GOT3 (cell line): Measurements from ENCODE around the gene EFNA2.
A peak's percentile ranks its signal among the peaks of the same experiment; 100 is the strongest.

Source experiments
- DNase-seq: peaks from one replicate; lab custom pipeline; 2025; ENCODE audit warnings: mixed read lengths; lab: John Stamatoyannopoulos, UW

Gene EFNA2

DNA sequence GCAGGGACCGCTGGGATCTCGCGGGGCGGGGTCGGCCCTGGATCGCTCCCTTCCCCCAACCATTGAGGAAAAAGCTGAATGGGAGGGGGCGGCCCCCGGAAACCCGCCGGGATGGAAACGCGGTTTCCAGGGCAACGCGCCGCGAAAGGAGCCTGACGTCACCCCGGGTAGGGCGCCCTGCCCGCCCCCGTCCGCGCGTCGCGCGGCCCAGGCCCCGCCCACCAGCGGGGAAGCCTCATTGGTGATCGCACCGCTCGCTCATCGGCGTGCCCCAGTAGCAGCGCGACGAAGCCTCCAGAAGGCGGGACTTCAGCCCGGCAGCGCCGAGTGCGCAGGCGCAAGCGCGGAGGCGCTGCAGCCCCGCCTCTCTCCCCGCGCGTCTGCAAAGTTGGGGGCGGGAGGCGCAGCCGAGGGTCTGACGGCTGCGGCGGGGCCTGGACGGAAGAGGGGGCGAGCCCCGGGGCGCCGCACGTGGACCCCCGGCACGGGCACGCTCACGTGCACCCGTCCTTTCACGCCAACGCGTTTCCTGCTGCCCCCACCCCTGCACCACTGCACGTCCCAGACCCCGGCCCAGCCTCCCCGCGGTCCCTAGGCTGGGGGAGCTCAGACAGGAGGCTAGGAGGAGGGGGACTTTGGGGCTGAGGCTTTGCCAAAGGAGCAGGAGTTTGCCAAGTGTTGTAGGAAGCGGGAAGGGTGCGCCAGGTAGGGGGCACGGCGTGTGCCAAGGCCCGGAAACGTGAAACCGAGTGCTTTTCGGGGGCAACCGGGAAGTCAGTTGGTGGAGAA, 24.7 kb upstream of the EFNA2 start:
- peak; percentile 89 for DNase-seq

GRCh38 chr19:1261538-1261797, 24.2 kb upstream of the EFNA2 start:
- DNase-seq: no peak

GRCh38 chr19:1261798-1262622, 23.7 kb upstream of the EFNA2 start:
- no peak for DNase-seq

DNA sequence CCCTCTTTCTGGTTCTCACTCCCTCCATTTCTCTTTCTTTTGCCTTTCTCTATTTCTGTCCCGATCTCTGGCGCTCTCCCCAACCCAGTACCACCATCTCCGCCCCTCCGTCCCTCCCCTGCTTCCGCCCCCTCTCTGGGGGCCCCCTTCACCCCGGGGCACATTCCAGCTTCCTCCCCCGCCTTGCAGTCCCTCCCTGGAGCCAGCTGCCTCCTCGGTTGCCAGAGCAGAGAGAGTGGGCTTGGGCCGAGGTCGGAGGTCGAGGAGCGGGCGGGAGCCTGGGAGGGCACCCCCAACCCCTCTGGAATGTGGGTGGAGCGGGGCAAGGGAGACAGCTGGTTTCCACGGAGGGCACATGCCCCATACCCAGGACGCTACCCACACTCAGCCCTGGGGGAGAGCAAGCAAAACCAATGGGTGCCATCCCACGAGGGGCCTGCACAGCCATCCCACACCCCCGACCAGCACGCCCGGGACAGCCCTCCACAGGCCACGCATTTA, 23.0 kb upstream of the EFNA2 start:
- no peak for DNase-seq

DNA sequence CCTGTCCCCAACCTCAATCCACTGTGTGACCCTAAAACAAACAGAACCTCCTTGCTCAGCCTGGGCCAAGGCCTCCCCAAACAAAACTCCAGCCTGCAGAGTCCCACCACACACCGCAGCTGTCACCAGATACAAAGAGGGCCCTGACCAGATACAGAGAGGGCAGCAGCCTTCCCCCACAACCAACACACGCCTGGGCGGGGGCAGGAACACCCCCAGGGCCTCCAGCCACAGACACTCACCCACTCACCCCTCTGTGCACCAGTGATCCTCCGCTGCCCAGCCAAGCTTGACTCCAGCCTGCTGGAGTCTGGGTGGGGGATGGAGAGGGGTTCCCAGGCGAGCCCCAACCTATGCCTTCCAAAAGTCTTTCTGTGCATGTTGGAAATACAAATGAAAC, 22.5 kb upstream of the EFNA2 start:
- no peak for DNase-seq

GRCh38 chr19:1264801-1265614, 20.7 kb upstream of the EFNA2 start:
- peak; percentile 91 for DNase-seq

- DNase-seq: peak; percentile 91
Observed at GRCh38 chr19:1265615-1266128, 20.0 kb upstream of the EFNA2 start.

DNA sequence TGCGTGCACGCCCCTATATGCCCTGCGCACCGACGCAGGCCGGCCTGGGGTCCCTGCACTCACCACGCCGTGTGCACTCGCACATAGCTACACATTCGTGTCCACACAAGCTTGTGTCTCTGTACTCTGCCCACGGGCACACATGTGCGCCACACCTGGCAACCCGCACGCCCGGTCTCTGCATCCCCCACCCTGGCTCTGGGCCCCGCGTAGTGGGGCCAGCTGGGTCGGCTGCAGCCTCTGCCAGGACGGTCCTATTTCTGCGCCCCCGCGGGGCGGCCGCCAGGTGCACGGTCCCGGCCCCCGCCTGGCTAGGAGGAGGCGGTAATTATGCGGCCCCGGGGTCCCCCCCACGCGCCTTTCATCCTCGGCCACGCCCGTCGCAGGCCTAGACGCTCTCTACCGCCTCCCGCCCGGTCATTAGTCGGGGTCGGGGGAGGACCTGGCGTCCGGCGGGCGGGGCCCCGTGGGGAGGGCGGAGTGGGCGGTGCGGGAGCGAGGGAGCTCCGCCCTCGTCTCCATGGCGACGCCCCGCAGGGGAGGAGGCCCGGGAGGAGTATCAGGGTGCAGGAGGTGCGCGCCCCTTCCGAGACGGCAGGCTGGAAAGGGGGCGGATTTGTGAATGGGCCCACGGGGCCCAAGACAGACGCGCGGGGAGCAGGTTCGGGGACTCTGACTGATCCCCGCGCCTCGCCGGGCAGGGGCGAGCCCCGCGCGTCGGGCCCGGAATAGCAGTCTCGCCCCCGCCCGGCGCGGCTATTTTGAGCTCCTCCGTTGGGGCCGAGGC, 19.4 kb upstream of the EFNA2 start:
- DNase-seq: peak; percentile 68

DNA sequence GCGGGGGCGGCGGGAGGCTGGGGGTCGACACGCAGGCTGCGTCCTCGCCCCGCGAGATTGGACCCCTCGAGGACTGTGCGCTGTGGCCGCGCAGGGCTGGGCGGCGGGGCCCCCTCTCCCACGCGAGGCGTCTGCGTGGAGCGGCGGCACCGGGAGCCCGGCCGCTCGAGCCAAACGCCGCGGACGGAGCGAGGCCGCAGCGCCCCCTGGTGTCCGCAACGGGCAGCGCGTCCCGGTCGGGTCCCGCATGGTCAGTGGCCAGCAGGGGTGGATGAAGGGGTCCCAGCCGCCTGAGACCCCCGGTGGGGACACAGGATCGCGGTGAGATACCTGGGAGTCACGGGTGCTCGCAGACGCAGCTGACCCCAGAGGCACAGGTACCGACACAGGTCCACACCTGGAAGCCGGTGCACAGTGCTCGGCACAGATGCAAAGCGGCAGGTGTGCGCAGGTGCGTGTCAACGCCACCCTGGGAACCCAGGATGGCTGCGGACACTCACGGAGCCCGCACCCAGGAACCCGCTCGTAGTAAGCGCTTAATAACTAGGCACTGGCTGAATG, 18.7 kb upstream of the EFNA2 start:
- DNase-seq: peak; percentile 66

DNA sequence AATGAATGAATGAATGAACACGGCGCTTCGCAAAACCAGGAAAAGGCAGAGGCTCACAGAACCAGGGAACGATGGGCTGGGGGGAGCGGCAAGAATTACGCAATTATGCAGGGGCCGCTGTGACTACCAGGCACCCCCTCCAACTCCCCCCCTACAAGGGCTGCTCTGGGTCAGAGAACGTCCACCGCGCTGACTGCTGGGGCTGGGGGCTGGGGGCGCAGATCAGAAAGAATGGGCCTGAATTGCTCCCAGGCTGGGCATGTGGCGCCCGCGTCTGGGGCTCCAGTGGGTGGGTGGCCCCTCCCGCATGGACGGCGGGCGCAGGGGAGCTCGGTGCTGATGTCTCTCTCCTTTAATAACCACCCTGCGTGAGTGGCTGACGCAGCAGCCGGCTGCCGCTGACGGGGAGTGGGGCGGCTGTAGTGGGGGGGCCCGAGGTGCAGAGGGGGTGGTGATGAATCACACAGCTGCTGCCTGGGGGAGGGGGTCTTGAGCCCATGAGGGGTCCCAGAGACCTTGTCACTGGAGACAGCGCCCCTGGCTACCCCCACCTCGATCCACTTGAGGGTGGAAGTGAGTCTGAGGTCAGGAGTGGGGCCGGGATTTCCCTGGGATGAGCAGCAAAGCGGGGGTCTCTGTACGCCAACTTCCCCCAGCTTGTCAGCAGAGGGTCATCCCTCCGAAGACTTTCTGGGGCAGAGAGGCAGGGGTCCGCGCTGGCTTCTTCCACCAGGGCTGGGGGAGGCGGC, 18.0 kb upstream of the EFNA2 start:
- no peak for DNase-seq

- no peak for DNase-seq
Observed at GRCh38 chr19:1268226-1269064, 17.2 kb upstream of the EFNA2 start.

GRCh38 chr19:1269065-1269477, 16.6 kb upstream of the EFNA2 start, which contains the start of gene CIRBP:
Gene CIRBP, plus strand, starts transcription at chr19:1269332. Its CDS starts 1,602 bp downstream, at chr19:1270934.
- DNase-seq: peak; percentile 97

DNA sequence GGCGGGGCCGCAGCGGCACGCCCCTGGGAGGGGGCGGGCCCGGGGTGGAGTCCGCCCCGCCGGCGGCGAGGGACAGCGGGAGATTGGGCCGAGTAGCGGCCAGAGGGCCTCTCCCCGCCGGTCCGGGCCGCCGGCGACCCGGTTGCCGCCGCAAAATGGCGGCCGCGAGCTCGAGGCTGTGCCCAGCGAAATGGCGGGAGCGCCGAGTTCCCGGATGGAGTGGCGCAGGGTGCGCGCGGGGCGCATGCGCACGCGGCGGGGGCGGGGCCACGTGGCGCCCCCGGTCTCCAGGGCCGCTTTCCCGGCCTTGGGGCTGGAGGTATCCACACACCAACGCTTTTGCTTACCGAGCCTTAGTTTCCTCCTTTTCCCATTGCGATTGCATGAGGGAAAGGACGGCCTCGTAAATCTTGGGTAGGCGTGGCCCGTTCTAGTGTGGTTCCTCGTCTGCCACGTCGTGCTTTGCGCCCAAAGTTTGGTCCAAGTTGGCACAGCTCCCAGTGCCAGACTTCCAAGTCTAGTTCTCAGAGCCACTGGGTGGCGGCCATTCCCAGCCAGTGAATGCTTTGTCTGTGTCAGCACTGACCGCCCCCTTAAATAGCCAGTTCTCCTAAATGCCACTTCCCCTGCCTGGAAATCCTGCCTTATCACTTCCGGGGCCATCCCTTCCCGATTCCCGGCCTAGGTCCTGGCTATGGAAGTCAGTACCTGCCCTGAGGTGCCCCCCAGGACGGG, 16.0 kb upstream of the EFNA2 start:
- peak; percentile 86 for DNase-seq

- no peak for DNase-seq
Observed at GRCh38 chr19:1270213-1270853, 15.3 kb upstream of the EFNA2 start.

GRCh38 chr19:1270854-1271527, 14.7 kb upstream of the EFNA2 start:
- no peak for DNase-seq

DNA sequence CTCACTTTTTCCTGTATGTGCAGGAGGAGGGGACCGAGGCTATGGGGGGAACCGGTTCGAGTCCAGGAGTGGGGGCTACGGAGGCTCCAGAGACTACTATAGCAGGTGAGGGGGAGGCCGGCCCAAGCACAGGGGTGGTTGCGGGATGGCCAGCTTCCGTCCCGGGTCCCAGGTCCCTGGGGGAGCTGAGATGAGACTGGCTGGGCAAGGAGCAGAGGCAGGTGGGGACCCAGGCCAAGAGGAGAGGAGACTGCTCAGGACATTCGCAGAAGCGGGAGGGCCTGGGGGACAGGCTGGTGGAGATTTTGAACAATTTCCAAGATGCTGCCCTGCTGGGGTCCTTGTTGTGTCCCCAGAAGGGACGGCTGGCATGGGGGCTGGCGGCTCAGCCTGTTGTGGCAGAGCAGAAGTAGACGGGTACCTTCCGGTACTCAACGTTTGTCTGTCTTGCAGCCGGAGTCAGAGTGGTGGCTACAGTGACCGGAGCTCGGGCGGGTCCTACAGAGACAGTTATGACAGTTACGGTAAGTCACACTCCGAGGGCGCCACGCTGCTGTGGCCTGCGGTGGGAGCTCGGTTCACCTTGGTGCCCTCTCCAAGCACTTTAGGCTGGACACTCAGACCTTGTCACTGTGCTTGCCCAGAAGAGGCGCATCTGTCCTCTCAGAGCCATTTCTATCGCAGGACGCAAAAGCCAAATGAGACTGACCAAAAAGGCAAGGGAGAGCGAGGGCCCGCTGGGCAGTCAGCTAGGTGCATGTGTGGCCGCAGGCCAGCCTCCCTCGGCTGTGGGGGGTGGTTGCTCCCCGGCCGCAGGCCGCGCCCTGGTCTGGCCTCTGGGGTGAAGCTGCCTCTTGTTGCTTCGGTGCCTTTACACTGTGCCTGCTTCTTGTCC, 13.9 kb upstream of the EFNA2 start:
- no peak for DNase-seq
